Naive thymus-derived CD4-positive, alpha-beta T cell (primary cell): Measurements from ENCODE around the gene SHANK2. TPM values are rescaled to one million over a fixed set of nuclear protein-coding genes. Genes with fewer than 3 reads are reported as not detected.

Source experiments
- ATAC-seq: fragments of 150-1000 bp; cut with Tn5 transposase; 2 replicates; pipeline ENCODE4 v1.10.0; 2021; ENCODE audit warnings: mild to moderate bottlenecking, moderate library complexity
- CTCF ChIA-PET: fragments of 350-600 bp; sonication (Branson Sonifier 250); formaldehyde crosslinking; loops from one replicate; lab custom pipeline; 2021; ENCODE audit warnings: antibody characterized with exemption; lab: Charles Lee
- POLR2A ChIA-PET: fragments of 350-600 bp; sonication (Branson Sonifier 250); formaldehyde crosslinking; loops from one replicate; lab custom pipeline; 2021; ENCODE audit warnings: antibody characterized with exemption, inconsistent platforms; lab: Charles Lee
- DNase-seq, 9 donors: peaks; one replicate each; pipeline versions ENCODE4 v3.0.0 to v3.0.0-alpha.2; 2020 to 2022; ENCODE audit warnings: mixed read lengths in 1 of 9
- H3K27ac ChIP-seq: one replicate; pipeline ENCODE4 v1.7.0; 2013; ENCODE audit warnings: mild to moderate bottlenecking, low read depth, low read length, moderate library complexity
- H3K27me3 ChIP-seq, 2 donors: one replicate each; pipeline ENCODE4 v1.7.0; 2013; ENCODE audit warnings: low read length in 2 of 2, mild to moderate bottlenecking in 2 of 2, moderate library complexity in 2 of 2; ENCODE audit not compliant: control insufficient read depth in 2 of 2, insufficient read depth in 2 of 2
- H3K36me3 ChIP-seq, 3 experiments: 1 replicate in 2 of 3; 2 replicates in 1 of 3; pipeline ENCODE4 v1.7.0; 2013; ENCODE audit warnings: low read length in 3 of 3, mild to moderate bottlenecking in 3 of 3, moderate library complexity in 1 of 3; ENCODE audit not compliant: insufficient read depth in 3 of 3, control insufficient read depth in 2 of 3
- H3K4me1 ChIP-seq, 2 donors: one replicate each; pipeline ENCODE4 v1.7.0; 2013; ENCODE audit warnings: low read length in 2 of 2, mild to moderate bottlenecking in 2 of 2, moderate library complexity in 1 of 2; ENCODE audit not compliant: control insufficient read depth in 2 of 2, insufficient read depth in 2 of 2
- H3K4me3 ChIP-seq: 2 replicates; pipeline ENCODE4 v1.7.0; 2013; ENCODE audit warnings: mild to moderate bottlenecking, low read length
- H3K9me3 ChIP-seq, 3 experiments: 1 replicate in 2 of 3; 2 replicates in 1 of 3; pipeline ENCODE4 v1.7.0; 2013; ENCODE audit warnings: low read length in 3 of 3; ENCODE audit not compliant: control insufficient read depth in 2 of 3
- H3K27ac Mint-ChIP-seq, 9 donors: one replicate each; pipeline ENCODE4 v1.8.0; 2020 to 2022; ENCODE audit warnings: mixed read lengths in 9 of 9, mild to moderate bottlenecking in 8 of 9, moderate library complexity in 5 of 9, inconsistent platforms in 2 of 9
- H3K27me3 Mint-ChIP-seq, 5 donors: one replicate each; pipeline ENCODE4 v1.8.0; 2021 to 2022; ENCODE audit warnings: mixed read lengths in 5 of 5, mild to moderate bottlenecking in 1 of 5
- H3K36me3 Mint-ChIP-seq, 5 donors: one replicate each; pipeline ENCODE4 v1.8.0; 2020 to 2022; ENCODE audit warnings: mixed read lengths in 5 of 5, mild to moderate bottlenecking in 3 of 5, inconsistent platforms in 1 of 5
- H3K4me1 Mint-ChIP-seq, 7 donors: one replicate each; pipeline ENCODE4 v1.8.0; 2020 to 2022; ENCODE audit warnings: mixed read lengths in 7 of 7, mild to moderate bottlenecking in 3 of 7, inconsistent platforms in 1 of 7
- H3K4me3 Mint-ChIP-seq, 10 donors: one replicate each; pipeline ENCODE4 v1.8.0; 2020 to 2022; ENCODE audit warnings: mild to moderate bottlenecking in 10 of 10, mixed read lengths in 10 of 10, moderate library complexity in 6 of 10, inconsistent platforms in 2 of 10
- H3K9me3 Mint-ChIP-seq, 11 donors: one replicate each; pipeline ENCODE4 v1.8.0; 2020 to 2022; ENCODE audit warnings: mixed read lengths in 11 of 11, mild to moderate bottlenecking in 4 of 11, inconsistent platforms in 1 of 11, moderate library complexity in 1 of 11
- intact Hi-C, 2 donors: fragments of 100-400 bp; cut with micrococcal nuclease; formaldehyde crosslinking; loops; one replicate each; pipeline ENCODE4 v1.15.1; 2023
- polyA plus RNA-seq, 2 donors: library from polyadenylated mRNA; unstranded; fragments of 300-500 nt; fragmentation: Illumina TruSeq; gene quantifications; one replicate each; pipeline ENCODE4 v1.2.3, GENCODE V29; 2021
- total RNA-seq, 6 experiments: library from RNA in 5 of 6; stranded (reverse) in 5 of 6; gene quantifications; 1 replicate in 5 of 6; 2 replicates in 1 of 6; pipeline ENCODE4 v1.2.3 and lab custom pipeline; 2021 to 2026

SHANK2 gene
- total and polyA plus RNA-seq, 7 experiments from 2014 or later: 0.29 to 0.72 TPM; not detected in 5

DNA sequence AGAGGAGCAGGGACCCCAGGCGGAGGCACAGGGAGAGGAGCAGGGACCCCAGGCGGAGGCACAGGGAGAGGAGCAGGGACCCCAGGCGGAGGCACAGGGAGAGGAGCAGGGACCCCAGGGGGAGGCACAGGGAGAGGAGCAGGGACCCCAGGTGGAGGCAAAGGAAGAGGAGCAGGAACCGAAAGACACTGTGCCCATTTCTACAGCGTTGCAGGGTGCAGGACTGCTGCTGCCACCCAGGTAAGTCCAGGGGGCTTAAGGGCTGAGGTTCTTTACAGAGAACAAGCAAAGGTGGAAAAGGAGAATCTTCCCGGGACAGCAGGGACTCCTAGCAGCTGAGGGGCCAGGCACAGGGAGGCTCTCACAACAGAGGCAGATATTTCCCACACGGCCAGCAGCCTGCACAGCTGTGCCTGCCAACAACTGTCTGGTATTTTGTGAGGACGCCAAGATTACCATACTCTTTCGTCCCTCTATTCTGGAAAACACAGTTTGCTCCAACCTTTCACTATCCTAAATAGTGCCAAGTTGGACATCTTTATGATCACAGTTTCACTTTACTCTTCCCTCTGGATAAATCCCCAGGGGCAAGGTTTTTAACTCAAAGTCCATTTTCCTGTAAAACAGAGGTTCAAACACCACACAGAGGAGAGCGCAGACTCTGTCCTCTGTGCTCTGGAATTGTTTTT, 39.4 kb downstream of the SHANK2 start:
- Histone ChIP-seq H3K27me3 (no peaks in the 10 kb centered on the region), H3K36me3 (no peaks in the 10 kb centered on the region), H3K9me3 (no peaks in the 10 kb centered on the region), H3K4me1 (no peaks in the 10 kb centered on the region), H3K4me3 (no peak overlapping the region), H3K27ac (no peak overlapping the region)
- ChIA-PET CTCF (no interaction called here), POLR2A (no interaction called here)
- Mint-ChIP-seq H3K4me1 (no peaks in the 10 kb centered on the region), H3K9me3 (peaks cover 0 to 3% (median 0%) of the 10 kb centered on the region in 11 donors), H3K27ac (no peak overlapping the region), H3K27me3 (peaks cover 0 to 31% (median 10%) of the 10 kb centered on the region in 5 donors), H3K36me3 (no peaks in the 10 kb centered on the region), H3K4me3 (no peak overlapping the region)
- intact Hi-C loops: no loop called here
- DNase-seq (no peak), ATAC-seq (no peak)

DNA sequence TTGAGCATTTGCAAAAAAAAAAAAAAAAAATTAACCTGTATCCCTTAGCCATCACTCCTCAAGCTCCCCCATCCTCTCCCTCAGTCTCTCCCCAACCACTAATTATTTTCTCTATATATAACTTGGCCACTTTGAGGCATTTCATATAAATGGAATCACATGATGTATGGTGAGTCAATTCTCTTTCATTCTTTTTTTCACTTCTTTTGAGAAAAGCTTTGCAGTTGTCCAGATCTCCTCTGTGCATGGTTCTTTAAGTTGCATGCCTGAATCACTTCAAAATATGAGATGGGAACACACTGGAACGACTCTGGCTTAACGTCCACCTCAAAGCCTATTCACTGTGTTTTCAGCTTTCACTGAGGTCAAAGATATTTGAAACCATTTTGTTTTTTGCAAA, 40.7 kb downstream of the SHANK2 start:
- no peak overlapping the region for H3K4me3 Mint-ChIP-seq
- CTCF ChIA-PET: no interaction called here

DNA sequence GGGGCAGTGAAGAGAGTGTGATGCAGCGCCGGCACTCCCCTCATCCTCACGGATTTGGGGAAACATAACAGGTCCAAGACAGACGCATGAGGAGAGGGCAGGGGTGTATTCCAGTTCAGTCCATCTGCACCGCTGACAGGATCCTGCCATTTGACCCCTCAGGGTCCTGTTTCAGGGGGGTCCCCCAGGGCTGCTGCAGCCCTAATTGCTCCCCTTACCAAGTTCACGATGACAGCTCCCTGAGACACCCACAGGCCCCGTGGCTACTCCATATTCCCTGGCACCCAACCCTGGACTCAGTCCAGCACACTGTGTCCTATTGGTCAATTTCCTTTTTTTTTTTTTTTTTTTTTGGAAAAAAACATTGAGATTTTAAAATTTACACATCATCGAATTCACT, 41.5 kb downstream of the SHANK2 start:
- no peak overlapping the region for H3K4me3 Mint-ChIP-seq
- ATAC-seq (no peak), DNase-seq (no peak)
- H3K36me3 ChIP-seq: no peaks in the 10 kb centered on the region
- no peak overlapping the region for H3K27ac Mint-ChIP-seq
- H3K4me1 ChIP-seq: no peaks in the 10 kb centered on the region
- no peaks in the 10 kb centered on the region for H3K4me1 Mint-ChIP-seq
- intact Hi-C loops: no loop called here
- H3K27me3 Mint-ChIP-seq: peaks cover 0 to 27% (median 6%) of the 10 kb centered on the region in 5 donors
- CTCF ChIA-PET: no interaction called here
- POLR2A ChIA-PET: no interaction called here
- H3K9me3 ChIP-seq: no peaks in the 10 kb centered on the region
- H3K9me3 Mint-ChIP-seq: peaks cover 0 to 3% (median 0%) of the 10 kb centered on the region in 11 donors
- no peaks in the 10 kb centered on the region for H3K27me3 ChIP-seq
- no peaks in the 10 kb centered on the region for H3K36me3 Mint-ChIP-seq
- no peak overlapping the region for H3K27ac ChIP-seq
- H3K4me3 ChIP-seq: no peak overlapping the region

More for the DNA sequence above, 40.7 kb downstream of the SHANK2 start:
- no peaks in the 10 kb centered on the region for H3K4me1 ChIP-seq
- H3K27me3 Mint-ChIP-seq: peaks cover 0 to 32% (median 10%) of the 10 kb centered on the region in 5 donors
- POLR2A ChIA-PET: no interaction called here
- H3K36me3 Mint-ChIP-seq: no peaks in the 10 kb centered on the region
- H3K9me3 Mint-ChIP-seq: peaks cover 0 to 3% (median 0%) of the 10 kb centered on the region in 11 donors
- no peak overlapping the region for H3K4me3 ChIP-seq
- ATAC-seq: no peak
- H3K36me3 ChIP-seq: no peaks in the 10 kb centered on the region
- no peaks in the 10 kb centered on the region for H3K9me3 ChIP-seq
- no peaks in the 10 kb centered on the region for H3K4me1 Mint-ChIP-seq
- intact Hi-C loops: no loop called here
- H3K27ac Mint-ChIP-seq: no peak overlapping the region
- H3K27ac ChIP-seq: no peak overlapping the region
- DNase-seq: no peak
- H3K27me3 ChIP-seq: no peaks in the 10 kb centered on the region

DNA sequence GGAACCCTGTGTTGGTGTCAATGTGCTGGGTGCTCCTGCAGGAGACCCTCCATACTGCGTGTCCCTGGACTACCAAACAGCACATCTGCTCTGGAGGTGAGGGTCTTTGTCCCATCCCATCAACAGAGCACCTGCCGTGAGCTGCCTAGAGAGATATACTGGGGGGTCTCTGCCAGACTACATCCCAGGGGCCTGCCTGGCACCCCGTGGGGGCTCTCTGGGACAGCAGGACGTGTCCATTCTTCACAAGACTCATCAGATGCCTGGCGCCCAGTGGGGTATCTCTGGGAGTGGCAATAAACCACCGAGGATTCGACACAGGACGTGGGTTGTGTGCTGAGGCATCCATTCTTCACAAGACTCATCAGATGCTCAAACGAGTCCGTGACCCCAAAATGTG, 42.7 kb downstream of the SHANK2 start:
- Histone ChIP-seq H3K27ac (no peak overlapping the region), H3K9me3 (no peaks in the 10 kb centered on the region), H3K27me3 (no peaks in the 10 kb centered on the region), H3K4me3 (no peak overlapping the region), H3K4me1 (no peaks in the 10 kb centered on the region), H3K36me3 (no peaks in the 10 kb centered on the region)
- DNase-seq (no peak), ATAC-seq (no peak)
- Mint-ChIP-seq H3K27me3 (peaks cover 0 to 20% (median 0%) of the 10 kb centered on the region in 5 donors), H3K9me3 (peaks cover 0 to 3% (median 0%) of the 10 kb centered on the region in 11 donors), H3K4me1 (no peaks in the 10 kb centered on the region), H3K4me3 (no peak overlapping the region), H3K36me3 (no peaks in the 10 kb centered on the region), H3K27ac (no peak overlapping the region)
- POLR2A ChIA-PET: no interaction called here
- intact Hi-C loops: no loop called here
- CTCF ChIA-PET: no interaction called here

DNA sequence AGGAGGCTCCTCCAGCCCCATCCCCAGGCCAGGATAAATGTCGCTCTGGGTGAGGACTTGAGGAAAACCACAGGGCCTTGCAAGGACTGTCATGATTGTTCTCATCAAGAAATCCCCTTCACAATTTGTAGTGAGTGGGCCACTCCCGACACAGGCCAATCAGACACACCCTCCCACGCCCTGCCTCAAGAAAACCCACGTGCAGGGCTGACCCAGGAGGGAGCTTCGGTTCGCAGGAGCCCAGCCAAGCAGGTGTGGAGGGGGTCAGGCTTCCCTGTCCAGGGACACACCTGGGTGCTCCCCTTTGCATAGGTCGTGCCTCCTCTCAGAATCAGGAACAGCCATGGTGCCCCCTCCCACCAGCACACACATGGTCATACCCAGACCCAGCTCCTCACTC, 43.2 kb downstream of the SHANK2 start:
- POLR2A ChIA-PET: no interaction called here
- Histone ChIP-seq H3K4me3 (no peak overlapping the region), H3K27me3 (no peaks in the 10 kb centered on the region), H3K9me3 (no peaks in the 10 kb centered on the region), H3K36me3 (no peaks in the 10 kb centered on the region), H3K4me1 (no peaks in the 10 kb centered on the region), H3K27ac (no peak overlapping the region)
- H3K4me3 Mint-ChIP-seq: no peak overlapping the region
- H3K9me3 Mint-ChIP-seq: peaks cover 0 to 3% (median 0%) of the 10 kb centered on the region in 11 donors
- no peaks in the 10 kb centered on the region for H3K36me3 Mint-ChIP-seq
- peaks cover 0 to 18% (median 0%) of the 10 kb centered on the region in 5 donors for H3K27me3 Mint-ChIP-seq
- intact Hi-C loops: no loop called here
- H3K27ac Mint-ChIP-seq: no peak overlapping the region
- H3K4me1 Mint-ChIP-seq: no peaks in the 10 kb centered on the region
- DNase-seq (no peak), ATAC-seq (no peak)
- CTCF ChIA-PET: no interaction called here

DNA sequence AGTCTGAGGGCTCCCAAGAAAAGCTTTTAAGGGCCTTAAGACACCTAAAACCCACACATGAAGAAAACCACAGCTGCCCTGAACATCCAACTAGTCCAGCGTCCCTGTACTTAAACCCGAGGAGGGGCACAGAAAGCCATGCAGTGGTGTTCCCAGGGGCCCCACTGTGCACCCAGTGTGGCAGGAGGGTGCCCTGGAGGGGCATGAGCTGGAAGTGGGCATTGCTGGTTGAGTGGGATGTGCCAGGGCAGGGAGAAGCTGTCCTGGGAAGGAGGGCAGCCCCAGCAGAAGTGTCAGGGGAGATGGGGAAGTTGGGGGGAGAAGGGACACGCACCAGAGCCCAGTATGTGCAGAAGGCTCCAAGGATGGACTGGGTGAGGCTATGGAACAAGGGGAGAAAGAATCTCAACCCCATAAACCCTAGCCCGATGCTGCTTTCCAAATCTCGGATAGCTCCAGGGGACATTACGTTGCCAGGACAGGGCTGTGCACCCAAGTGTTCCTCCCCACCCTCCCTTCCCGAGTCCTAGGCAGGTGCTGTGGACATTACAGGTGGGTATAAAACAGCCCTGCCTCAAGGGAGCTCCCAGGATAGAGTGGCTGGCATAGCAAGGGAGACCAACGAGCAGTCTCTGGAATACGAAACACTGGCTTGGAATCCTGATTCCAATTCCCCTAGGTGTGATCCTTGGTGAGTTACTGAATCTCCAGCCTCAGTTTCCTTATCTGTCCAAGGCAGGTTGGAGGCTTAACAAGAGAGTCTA, 44.2 kb downstream of the SHANK2 start:
- H3K4me3 Mint-ChIP-seq: no peak overlapping the region

More for the DNA sequence above, 44.2 kb downstream of the SHANK2 start:
- H3K9me3 Mint-ChIP-seq: peaks cover 0 to 3% (median 0%) of the 10 kb centered on the region in 11 donors
- no peak overlapping the region for H3K27ac ChIP-seq
- no peaks in the 10 kb centered on the region for H3K36me3 ChIP-seq
- no peaks in the 10 kb centered on the region for H3K4me1 Mint-ChIP-seq
- no peak for ATAC-seq
- no peak overlapping the region for H3K4me3 ChIP-seq
- DNase-seq: no peak
- intact Hi-C loops: no loop called here
- H3K9me3 ChIP-seq: no peaks in the 10 kb centered on the region
- ChIA-PET CTCF (no interaction called here), POLR2A (no interaction called here)
- H3K36me3 Mint-ChIP-seq: no peaks in the 10 kb centered on the region
- H3K4me1 ChIP-seq: no peaks in the 10 kb centered on the region
- H3K27me3 Mint-ChIP-seq: peaks cover 0 to 10% (median 0%) of the 10 kb centered on the region in 5 donors
- H3K27ac Mint-ChIP-seq: no peak overlapping the region
- H3K27me3 ChIP-seq: no peaks in the 10 kb centered on the region
